T-helper 22 cell (primary cell): ENCODE data around the gene TRHDE.
"Not testable (repeated sequence)": the region's sequence is repeated elsewhere in the genome, so short reads cannot be mapped to it uniquely, and the experiment has no call there.

Experiments used
- DNase-seq: peaks from one replicate; pipeline ENCODE4 v3.0.0-alpha.2; 2020; ENCODE audit warnings: low read depth

TRHDE gene

DNA sequence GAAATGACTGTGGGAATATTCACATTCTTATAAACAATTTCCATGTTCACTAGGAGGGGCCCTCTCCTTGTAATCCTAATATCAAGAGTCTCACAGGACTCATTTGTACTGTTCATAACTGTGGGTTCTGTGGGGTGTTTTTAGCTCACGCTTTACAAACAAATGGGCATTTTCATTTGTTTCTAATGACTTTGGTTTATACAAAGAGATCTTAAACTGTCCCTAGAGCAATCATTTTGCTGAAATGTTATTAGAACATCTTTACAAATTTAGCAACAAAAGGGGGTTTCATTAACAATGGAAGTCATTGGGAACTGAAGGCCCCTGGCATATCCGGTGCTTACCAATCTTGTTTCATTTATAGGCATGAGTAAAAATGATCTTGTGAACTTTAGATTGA lies 370.5 kb downstream of the TRHDE start:
- DNase-seq: no peak

GRCh38 chr12:72647139-72647538 lies 375.0 kb downstream of the TRHDE start:
- no peak for DNase-seq

- DNase-seq: no peak
Observed at GRCh38 chr12:72658615-72659014, 386.4 kb downstream of the TRHDE start.

GRCh38 chr12:72660174-72660573 lies 388.0 kb downstream of the TRHDE start:
- not testable (repeated sequence) for DNase-seq

DNA sequence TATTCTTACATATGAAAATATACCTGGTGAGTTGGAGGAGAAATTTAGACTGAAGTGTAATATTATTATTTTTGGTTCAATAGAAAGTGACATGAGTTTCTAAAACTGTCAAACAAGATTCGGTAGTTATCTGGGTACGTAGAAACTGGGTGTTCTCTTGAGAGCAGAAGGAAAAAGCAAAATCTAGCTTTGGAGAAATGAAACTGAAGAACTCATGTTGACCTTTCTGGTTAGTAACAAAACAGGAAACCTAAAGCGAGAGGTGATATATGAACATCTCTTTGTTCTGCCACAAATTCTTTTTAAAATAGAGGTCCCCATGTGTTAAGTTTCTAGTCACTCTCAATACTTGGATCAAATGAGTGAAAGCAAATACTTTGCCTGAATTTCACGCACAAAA lies 401.7 kb downstream of the TRHDE start:
- no peak for DNase-seq

- DNase-seq: no peak
Observed at GRCh38 chr12:72676556-72676955, 404.4 kb downstream of the TRHDE start.

DNA sequence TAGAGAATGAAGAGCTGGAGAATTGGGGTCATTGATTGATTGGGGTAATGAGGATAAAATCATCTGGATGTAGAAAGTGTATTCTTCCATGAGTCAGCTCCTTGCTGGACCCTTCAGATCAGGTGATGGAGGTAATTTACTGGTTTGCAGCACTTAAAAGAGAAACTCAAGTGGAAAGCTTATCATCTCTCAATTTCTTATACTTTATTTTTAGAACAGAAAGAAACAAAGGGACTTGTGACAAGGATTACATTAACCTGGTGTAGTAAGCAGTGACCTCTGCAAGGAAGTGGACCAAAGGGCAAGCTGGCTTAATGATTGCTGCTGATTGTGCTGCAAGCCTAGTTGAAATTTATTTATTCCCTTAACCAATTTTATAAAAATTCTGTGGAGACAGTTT lies 405.0 kb downstream of the TRHDE start:
- no peak for DNase-seq

- DNase-seq: no peak
Observed at GRCh38 chr12:72677846-72678245, 405.7 kb downstream of the TRHDE start.

GRCh38 chr12:72679147-72679757 lies 407.1 kb downstream of the TRHDE start:
- no peak for DNase-seq

DNA sequence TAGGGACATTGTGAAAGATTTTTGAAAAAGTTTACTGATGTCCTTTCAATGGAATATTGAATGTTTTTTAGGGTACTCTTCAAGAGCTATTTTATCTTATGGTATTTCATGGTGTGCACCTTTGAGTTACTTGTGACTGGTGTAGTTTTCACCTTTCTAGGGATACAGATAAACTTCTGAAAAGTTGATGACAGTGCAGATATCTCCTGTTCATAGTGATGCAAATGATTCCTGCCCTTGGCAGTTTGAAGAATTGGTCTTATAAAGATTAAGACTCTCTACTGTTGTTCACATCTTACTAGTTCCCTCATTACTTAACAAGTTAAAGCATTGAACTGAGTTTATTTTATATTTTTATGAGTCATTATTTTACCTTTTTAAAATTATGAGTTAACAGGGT lies 408.9 kb downstream of the TRHDE start:
- no peak for DNase-seq

DNA sequence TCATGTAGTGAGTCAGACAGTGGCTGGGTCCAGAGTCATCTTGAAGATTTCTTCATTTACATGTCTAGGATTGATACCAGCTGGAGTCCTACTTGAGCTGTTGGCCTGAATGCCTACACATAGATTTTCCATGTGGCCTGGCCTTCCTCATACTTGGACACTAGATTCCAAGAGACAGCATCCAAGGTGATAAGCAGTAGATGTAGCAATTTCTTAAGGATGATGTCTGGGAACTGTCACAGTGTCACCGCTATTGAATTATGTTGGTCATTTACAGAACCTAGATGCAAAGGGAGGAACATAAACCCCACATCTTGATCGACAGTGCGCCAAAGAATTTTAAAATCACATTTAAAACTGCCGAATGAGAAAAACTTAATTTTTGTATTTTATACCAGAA lies 412.3 kb downstream of the TRHDE start:
- no peak for DNase-seq

- DNase-seq: no peak
Observed at GRCh38 chr12:72692338-72692737, 420.2 kb downstream of the TRHDE start.

GRCh38 chr12:72694193-72694592 lies 422.0 kb downstream of the TRHDE start:
- DNase-seq: no peak

GRCh38 chr12:72699362-72699761 lies 427.2 kb downstream of the TRHDE start:
- DNase-seq: no peak

- not testable (repeated sequence) for DNase-seq
Observed at GRCh38 chr12:72712025-72712424, 439.9 kb downstream of the TRHDE start.

DNA sequence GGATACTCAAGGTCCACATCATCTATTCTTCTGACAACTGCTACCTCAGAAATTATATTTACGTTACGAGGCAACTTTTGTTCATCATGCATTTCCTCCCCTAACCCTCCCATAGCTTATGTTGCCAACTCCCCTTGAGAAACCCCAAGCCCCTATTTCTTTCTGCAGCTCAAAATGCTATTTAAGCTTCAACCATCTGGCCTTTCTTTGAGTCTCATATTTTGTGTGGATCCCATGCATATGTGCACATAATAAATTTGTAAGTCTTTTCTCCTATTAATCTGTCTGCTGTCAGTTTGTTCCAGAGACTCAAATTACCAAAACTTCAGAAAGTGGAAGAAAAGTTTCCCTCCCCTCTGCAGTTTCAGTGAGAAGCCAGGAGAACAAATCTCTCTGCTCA lies 444.1 kb downstream of the TRHDE start:
- no peak for DNase-seq

DNA sequence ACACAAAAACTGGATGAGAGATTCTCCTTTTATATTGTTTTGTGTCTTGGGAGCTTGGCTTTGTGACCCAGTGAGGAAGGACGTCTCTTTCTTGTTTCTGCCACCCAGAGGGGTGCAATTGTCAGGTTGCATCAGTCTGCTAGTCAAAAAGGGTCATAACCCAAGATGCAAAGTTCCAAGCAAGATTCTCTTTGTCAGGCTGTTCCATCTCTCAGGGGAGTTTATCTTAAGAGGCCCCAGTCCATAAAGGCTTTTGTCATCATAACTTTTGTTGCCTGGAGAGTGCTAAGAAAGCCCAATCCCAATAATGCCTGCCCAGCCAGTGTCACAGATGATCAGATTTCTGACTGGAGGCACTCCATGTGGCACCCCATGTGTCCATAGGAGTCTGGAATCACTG lies 444.9 kb downstream of the TRHDE start:
- no peak for DNase-seq
